Measurements from ENCODE around the gene PHAF1.

PHAF1 gene

DNA sequence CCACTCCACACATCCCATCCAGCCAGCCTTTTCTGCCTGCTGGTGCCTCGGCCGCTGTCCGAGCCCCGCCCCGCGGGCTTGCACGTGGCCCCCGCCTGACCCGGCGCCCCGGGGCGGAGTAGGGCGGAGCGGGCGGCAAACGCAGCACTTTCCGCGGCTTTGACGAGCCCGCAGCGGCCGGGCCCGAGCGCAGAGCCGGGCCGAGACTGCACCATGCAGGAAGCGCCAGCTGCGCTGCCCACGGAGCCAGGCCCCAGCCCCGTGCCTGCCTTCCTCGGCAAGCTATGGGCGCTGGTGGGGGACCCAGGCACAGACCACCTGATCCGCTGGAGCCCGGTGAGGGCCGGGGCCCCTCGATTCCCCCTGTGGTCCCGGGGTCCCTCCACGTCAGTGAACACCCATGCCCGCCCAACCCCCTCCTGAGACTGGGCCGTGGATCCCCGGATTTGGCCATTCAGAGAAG, 54.9 kb downstream of the PHAF1 start, which contains the start of gene HSF4:
TSS of gene HSF4 (plus strand) at position 147 of the 463 bp plus-strand sequence. CDS start at position 214, 67 bp downstream.
- no peak for DNase-seq

DNA sequence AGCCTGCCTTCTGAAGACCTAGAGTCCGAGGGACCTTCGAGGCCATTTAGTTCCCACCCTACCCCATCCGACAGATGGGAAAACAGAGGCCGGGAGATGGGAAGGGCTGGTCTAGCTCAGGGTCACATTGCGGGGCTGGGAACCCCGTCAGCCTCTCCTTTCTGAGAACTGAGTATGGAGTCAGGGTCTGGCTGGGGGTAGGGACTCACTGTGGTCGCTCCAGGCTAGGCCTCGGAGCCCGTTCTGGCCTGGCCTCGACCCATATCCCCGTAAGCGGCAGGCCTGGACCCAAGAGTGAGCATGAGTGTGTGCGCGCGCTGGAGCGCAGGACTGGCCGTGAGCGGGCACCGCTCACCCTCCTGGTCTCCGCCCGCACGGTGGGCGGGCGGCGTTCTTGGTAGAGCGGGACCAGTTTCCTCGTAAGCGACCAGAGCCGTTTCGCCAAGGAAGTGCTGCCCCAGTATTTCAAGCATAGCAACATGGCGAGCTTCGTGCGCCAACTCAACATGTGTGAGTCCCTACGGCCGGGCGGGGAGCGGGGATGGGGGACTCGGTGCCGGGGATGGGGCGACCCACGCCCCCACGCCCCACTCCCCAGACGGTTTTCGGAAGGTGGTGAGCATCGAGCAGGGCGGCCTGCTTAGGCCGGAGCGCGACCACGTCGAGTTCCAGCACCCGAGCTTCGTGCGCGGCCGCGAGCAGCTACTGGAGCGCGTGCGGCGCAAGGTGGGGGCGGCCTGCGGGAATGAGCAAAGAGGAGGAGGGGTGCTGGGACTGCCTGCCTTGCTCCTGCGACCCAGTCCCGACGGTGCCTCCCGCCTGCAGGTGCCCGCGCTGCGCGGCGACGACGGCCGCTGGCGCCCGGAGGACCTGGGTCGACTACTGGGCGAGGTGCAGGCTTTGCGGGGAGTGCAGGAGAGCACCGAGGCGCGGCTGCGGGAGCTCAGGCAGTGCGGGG, 55.7 kb downstream of the PHAF1 start:
- DNase-seq: no peak

DNA sequence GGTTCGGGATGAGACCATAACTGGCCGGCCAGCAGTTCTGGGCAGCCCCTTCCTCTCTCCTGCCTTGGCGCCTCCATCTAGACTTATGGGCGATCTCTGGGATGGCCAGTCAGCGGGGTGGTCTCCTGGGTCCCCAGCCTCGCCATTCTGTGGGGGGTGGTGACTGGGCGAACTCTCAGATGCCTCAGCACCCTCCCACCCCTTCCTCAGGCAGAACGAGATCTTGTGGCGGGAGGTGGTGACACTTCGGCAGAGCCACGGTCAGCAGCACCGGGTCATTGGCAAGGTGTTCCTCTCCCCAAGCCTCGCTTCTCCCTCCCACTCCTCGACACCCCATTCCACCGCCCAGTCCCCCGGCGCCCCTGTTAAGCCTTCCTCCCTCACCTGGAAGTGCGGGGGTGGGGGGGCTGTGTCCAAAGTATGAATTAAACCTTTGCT, 56.4 kb downstream of the PHAF1 start:
- DNase-seq: no peak

DNA sequence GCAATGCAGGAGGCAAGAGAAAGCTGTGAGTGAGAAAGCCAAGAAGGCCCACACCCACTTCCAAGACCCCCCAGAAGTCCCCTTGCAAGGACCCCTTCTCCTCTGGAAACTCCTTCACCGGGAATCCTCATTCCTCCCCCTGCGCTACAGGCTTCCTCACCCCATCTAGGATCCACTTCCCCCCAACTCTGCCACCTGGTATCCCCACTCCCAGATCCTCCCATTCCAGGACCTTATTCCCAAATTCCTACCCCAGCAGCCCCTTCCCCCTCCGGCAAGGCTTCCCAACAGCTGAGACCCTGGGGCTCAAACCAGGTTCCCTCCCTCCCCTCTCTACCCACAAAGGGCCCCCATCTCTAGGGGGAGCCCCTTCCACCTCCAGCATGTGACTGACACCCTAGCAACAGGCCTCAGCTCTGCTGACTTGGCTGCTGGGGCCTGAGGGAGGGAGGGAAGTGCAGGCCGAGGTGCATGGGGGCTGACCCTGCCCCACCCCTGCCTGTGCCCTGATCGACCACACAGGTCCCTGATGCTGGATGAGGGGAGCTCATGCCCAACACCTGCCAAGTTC, 56.9 kb downstream of the PHAF1 start:
- DNase-seq: no peak

DNA sequence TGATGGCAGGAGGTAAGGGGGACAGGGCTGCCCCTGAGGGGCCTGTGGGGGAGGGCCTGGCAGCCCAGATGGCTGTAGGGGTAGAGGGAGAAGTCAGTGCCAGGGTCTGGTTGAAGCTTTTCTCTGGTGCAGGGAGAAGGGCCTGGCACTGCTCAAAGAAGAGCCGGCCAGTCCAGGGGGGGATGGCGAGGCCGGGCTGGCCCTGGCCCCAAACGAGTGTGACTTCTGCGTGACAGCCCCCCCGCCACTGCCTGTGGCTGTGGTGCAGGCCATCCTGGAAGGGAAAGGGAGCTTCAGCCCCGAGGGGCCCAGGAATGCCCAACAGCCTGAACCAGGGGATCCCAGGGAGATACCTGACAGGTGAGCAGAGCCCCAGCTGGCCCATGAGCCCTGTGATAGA, 57.8 kb downstream of the PHAF1 start:
- no peak for DNase-seq

DNA sequence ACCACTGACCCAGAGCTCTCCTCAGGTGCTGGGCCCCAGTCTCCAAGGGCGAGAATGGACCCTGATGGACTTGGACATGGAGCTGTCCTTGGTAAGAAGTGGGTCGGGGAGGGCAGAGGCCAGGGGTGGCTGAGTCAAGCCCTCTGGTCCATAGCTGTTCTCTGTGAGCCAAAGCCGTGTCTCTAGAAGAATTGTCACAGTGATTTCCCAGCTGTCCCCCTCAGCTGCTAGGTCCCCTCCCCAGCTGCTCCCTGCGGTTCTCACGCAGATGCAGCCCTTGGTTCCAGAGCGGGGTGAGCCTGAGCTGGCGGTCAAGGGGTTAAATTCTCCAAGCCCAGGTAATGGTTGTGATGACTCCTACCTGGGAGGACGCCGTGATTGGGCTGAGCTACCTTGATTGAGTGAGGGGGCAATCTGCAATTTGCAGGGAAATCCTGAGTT, 59.3 kb downstream of the PHAF1 start:
- no peak for DNase-seq

DNA sequence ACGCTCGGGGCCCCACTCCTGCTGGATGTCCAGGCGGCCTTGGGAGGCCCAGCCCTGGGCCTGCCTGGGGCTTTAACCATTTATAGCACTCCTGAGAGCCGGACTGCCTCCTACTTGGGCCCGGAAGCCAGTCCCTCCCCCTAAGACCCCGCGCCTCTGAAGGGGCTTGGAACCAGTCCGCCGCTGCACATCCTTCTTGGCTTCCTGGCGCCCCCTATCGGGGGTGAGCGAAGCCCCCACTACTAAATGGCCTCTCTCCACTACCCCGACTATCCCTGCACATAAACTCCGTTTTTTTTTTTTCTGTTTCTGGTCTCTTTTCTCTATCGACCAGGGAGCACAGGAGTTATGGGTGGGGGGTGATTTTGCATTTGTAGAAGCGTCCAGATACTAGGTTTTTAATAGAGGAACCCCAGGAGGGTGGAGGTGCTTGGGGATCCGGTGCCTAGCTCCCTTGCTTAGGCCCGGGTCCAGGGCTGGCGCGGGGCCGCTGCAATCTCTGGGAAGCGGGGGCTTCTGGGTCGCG, 60.0 kb downstream of the PHAF1 start:
- DNase-seq: no peak

DNA sequence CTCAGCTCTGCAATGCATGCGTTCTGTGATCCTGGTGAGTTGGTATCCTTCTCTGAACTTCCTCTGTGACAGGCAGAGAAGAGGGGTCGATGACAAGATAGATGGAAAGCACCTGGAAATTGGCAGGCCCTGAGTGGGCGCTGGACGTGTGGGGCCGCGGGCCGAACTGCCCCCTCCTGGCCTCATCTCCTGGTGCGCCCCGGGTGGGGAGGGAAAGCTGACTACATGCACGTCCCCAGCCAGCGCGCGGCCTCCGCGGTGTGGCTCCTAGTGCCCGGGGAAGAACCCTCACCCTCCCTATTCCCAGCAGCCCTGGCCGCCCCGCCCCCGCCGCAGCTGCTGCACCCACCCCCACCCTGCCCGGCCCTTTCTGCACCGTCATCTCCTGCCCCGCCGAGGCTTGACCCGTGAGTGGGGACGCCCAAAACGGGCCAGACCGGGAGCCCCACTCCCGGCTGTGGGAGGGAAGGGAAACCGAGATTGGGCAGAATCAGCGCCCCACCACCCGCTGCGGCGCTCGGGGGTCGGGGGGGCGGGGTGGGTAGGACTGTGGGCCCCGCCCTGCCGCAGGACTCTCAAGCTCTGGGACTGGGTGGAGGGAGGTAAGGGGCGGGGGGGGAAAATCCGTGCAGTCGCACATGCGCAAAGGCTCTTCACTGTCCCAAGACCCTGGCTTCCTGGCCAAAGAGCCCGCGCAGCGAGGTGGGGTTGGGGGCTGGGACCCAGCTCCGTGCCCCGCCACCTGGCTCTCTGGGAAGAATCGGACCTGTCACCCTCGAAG, 60.6 kb downstream of the PHAF1 start, which contains the start of gene NOL3:
TSS of gene NOL3 (plus strand) at position 371 of the 781 bp plus-strand sequence.
- peak in 1 of 2 donors; percentile 72 for DNase-seq

DNA sequence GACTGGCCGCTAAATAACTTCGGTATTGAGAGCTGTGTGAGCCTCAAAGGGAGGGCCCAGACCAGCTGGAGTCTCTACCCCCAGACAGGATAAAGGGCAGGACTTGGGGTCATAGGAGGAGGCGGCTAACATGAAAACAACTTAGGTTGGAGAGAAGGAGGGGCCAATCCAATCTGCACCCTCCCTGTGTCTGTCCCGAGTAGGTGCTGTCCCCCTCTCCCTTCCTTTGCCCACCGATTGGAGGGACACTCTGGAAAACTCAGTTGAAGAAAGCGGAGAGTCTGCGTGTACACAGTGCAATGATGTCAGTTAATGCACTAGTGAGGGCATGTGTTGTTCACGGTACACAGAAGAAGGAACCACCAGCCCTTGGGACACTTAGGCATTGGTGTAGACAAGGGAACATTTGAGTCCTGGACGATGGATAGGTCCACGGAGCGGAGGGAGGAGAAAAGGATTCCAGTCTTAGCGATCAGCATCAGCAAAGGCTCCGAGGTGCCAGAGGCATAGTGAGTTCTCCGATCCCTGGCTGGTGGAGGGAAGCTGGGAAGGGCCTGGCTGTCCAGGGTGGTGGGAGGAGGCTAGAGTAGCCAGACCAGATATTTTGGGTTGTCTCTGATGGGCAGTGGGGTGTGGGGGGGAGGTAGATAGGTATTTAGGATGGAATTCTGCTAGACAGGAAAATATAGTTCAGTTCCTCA, 61.4 kb downstream of the PHAF1 start:
- DNase-seq: no peak

DNA sequence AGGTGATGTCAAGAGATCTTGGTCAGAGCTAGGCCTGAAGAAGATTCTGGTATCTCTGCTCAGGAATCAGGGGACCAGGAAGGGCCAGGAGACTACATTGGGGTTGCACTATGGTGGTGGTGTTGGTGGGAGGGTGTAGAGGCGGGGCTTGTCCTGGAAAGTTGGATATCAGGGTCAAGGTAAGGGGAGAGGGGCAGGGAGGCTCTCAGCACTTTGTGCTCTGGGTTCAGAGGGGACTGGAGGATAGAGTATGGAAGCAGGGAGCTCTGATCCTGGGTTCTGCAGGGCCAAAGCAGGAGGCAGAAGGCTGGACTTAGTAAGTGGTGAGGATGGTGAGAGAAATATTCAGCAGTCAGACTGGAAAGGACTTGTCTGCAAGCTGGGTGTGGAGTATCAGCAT, 63.6 kb downstream of the PHAF1 start:
- no peak for DNase-seq

DNA sequence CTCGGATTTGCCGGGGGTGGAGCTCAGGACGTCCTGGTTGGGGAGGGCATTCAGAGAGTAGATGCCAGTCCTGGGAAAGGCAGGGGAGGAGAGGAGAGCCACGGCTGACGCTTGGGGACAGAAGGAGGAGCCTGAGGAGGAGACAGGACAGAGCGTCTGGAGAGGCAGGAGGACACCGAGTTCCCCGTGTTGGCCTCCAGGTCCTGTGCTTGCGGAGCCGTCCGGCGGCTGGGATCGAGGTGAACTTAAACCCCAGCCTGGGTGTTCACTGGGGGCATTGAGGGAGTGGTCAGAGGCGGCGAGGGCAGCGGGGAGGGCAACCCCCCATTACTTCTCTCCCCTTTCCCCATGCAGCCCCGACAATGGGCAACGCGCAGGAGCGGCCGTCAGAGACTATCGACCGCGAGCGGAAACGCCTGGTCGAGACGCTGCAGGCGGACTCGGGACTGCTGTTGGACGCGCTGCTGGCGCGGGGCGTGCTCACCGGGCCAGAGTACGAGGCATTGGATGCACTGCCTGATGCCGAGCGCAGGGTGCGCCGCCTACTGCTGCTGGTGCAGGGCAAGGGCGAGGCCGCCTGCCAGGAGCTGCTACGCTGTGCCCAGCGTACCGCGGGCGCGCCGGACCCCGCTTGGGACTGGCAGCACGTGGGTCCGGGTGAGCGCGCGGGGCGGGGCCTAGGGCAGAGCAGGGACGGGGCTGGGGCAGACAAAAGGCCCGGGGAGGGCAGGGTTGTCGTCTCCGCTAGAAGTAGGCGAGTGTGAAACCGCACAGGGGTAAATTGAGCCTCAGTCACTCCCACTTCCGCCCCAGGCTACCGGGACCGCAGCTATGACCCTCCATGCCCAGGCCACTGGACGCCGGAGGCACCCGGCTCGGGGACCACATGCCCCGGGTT, 64.3 kb downstream of the PHAF1 start:
- peak; percentile 18 to 24 for DNase-seq

DNA sequence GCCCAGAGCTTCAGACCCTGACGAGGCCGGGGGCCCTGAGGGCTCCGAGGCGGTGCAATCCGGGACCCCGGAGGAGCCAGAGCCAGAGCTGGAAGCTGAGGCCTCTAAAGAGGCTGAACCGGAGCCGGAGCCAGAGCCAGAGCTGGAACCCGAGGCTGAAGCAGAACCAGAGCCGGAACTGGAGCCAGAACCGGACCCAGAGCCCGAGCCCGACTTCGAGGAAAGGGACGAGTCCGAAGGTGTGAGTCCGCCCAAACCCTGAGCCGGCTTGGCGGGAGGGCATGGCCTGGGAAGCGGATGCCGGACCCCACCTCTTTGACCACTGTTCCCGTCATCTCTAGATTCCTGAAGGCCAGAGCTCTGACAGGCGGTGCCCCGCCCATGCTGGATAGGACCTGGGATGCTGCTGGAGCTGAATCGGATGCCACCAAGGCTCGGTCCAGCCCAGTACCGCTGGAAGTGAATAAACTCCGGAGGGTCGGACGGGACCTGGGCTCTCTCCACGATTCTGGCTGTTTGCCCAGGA, 65.0 kb downstream of the PHAF1 start:
- no peak for DNase-seq

DNA sequence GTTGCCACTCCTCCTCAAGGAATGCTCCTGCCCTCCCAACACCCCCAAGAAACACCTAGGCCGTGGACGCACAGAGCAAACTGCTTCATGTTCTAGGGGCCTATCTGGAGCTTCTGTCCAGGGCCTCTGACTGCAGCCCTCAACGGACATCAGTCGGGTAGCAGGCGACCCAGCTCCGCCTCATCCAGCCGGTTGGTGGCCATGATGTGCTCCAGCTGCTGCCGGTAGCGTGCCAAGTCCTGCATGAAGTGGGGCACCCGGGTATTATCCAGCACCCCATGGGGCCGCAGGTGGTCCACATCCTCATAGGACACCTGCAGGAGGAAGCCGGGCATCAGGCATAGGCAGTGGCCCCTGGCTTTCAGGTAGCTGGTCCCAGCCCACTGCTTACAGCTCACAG, 66.9 kb downstream of the PHAF1 start:
- no peak for DNase-seq

DNA sequence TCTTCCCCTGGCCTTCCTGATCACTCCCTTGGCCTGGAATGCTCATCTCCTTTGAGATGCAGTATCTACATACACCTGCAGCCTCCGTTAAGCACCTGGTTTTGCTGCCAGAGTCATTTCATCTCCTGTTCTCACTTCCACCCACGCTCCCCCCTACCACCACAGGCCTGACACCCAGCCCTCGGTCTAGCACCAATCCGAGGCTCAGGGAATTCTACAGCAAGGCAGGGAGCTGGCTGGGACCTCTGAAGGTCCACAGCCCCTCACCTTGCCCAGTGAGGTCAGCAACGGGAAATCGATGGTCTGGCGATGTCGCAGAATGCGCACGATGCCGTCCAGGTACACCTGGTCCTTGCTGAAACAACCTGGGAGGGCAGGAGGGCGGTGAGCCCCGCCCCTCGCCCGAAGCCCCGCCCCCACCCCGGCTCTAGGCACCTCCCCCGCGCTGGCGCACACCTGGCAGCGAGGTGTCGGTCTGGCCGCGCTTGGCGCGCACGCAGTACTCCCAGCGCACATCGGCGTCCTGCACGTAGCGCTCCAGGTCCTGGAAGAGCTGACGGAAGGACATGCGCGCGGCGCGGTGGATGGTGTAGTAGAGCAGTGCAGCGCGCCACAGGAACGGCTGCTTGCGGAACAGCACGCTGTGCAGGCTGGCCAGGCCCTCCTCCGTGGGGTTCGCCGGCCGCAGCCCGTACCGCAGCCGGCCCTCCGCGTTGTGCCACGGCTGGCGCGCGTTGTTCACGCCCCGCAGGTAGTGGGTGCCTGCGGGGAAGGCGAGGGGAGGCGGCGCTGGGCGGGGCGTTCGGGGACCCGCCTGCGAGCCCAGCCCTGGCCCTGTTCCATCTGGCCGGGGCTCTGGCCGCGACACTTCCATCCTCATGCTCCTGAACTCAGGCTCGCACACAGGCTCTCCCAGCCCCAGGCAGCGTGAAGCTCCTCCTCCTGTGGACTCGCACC, 68.3 kb downstream of the PHAF1 start:
- peak in 1 of 2 donors; percentile 4 for DNase-seq

DNA sequence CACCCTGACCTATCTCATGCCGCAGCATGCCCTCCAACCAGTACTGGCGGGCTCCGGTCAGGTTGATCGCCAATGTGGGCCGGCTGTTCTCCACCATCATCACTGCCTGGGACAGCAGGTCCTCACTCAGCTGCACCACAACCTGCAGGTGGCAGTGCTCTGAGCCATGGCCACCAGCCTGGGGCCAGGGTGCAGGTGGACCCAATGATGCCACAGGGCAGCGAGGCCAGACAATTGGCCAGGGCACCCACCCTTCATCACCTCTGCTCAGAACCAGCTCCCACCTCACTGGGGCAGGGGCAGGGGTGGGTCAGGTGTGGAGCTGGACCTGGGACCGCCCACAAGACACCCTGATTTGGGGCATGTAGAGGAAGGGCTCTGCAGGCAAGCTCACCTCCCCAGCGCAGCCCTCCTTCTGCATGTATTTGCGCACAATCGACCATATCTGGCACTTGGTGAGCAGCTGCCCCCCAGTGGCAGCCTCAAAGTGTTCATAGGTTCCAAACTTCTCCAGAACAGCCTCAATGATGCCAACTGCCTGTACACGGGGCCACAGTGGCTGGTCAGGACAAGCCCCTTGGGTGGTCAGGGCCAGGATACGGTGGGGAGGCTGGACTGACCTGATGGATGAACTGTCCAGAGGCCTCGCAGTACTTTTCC, 69.8 kb downstream of the PHAF1 start:
- DNase-seq: no peak

DNA sequence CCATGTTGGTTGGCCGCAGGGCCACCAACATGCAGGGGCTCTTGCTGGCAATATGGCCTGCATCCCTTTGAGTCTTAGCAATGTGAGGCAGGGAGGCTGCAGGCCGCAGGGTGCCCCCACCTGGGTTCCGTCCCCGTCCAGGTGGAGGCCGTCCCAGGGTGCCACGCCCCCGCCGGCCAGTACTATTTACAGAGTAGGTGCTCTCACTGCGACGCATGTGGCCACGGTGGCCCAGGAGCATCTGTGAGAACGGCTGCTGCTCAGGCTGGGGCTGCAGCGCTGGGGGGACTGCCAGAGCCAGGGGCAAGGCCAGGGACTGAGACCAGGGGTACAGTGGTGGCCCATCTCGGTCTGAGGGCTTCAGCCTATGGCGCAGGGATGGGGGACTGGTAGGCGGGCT, 70.4 kb downstream of the PHAF1 start:
- DNase-seq: no peak

DNA sequence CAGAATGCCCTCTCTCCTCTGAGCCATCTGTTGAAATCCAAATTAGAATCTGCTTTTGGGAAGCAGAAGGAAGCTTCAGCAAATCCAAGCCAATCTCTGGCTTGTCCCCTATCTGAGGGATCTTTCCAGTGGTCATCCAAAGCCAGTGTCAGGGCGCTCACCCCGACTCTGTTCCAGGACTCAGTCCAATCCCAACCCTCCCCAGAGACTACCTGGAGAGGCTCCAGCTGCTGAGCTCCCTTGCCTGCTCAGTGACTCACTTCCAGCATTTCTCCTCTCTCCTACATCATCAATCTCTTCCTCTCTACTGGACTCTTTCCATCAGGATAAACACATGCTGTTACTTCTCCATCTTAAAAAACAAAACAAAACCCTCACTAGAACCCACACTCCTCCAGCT, 71.6 kb downstream of the PHAF1 start:
- no peak for DNase-seq

DNA sequence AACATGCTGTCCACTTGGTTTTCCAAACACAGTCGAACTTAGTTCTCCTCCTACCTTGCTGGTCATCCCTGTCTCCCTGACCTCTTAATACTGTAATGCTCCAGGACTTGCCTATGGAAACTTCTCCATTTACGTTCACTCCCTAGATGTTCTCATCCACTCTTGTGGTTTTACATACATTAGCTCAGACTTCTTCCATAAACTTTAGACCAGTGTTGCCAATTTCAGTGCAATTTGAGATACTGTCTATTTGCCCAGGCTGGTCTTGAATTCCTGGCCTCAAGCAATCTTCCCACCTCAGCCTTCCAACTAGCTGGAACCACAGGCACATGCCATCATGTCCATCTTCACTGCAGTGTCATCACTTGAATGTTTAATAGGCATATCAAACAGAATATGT, 72.5 kb downstream of the PHAF1 start:
- no peak for DNase-seq

DNA sequence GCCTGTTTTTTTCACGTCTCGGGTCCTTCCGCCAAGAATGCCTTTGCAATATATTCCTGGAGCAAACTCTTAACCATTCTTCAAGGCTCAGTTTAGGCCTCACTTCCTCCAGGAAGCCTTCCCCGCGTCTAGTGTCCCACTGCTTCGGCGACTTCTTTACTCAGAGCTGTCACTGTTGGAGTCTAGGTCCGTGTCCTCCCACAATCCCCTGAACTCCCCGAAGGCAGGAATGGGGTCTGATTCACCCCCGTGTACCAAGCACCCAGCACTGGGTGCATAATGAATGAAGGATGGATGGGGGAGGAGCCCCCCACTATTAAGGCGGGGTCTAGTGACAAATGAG, 73.5 kb downstream of the PHAF1 start:
- DNase-seq: no peak

Measured in bone marrow (tissue), 2 donors.